HEK293 (cell line): ENCODE results near the gene PTGFRN.

ENCODE experiments used
- CTCF ChIA-PET: fragments of 350-600 bp; formaldehyde crosslinking; extraction: SDS; loops from one replicate; lab custom pipeline; 2021; ENCODE audit warnings: antibody characterized with exemption; lab: Yijun Ruan, JAX
- POLR2A ChIA-PET: fragments of 300-600 bp; formaldehyde crosslinking; extraction: SDS; loops from one replicate; lab custom pipeline; 2020; ENCODE audit warnings: antibody characterized with exemption, inconsistent platforms; lab: Yijun Ruan, JAX
- H3K27ac ChIP-seq: fragments of 200-500 bp; sonication (Bioruptor generic); 2 replicates; pipeline ENCODE4 v1.5.1; 2014; ENCODE audit warnings: low read depth, low read length, control low read depth, inconsistent platforms; ENCODE audit errors: extremely low read depth
- H3K36me3 ChIP-seq, 2 experiments: fragments of 200-500 bp in 1 of 2; sonication (Bioruptor generic) in 1 of 2; 1 replicate in 1 of 2; 2 replicates in 1 of 2; pipeline ENCODE4 v1.5.1; 2014 to 2017; ENCODE audit warnings: inconsistent platforms in 2 of 2, low read length in 2 of 2; ENCODE audit not compliant: control insufficient read depth in 2 of 2, insufficient read depth in 1 of 2
- H3K4me1 ChIP-seq: fragments of 200-500 bp; sonication (Bioruptor generic); 2 replicates; pipeline ENCODE4 v1.5.1; 2014; ENCODE audit warnings: mild to moderate bottlenecking, low read length, inconsistent platforms; ENCODE audit not compliant: control insufficient read depth, insufficient read depth
- H3K4me3 ChIP-seq: 2 replicates; pipeline ENCODE4 v1.5.1; 2011; ENCODE audit warnings: low read depth, mild to moderate bottlenecking, control low read depth, low read length, moderate library complexity
- H3K9me3 ChIP-seq: fragments of 200-500 bp; sonication (Bioruptor generic); 2 replicates; pipeline ENCODE4 v1.5.1; 2014; ENCODE audit warnings: low read depth, low read length, inconsistent platforms; ENCODE audit not compliant: control insufficient read depth, insufficient read depth
- BCL11A ChIP-seq: fragments of 450-650 bp; formaldehyde crosslinking; IDR thresholded peaks from 2 replicates; pipeline ENCODE4 v1.5.1; 2016; ENCODE audit warnings: low read depth, missing biosample characterization, missing genetic modification characterization
- SCRT2 ChIP-seq: fragments of 450-650 bp; formaldehyde crosslinking; IDR thresholded peaks from 2 replicates; pipeline ENCODE4 v1.5.1; 2016; ENCODE audit warnings: missing biosample characterization, missing genetic modification characterization
- SP3 ChIP-seq: fragments of 450-650 bp; formaldehyde crosslinking; IDR thresholded peaks from 2 replicates; pipeline ENCODE4 v1.5.1; 2016; ENCODE audit warnings: missing biosample characterization, missing genetic modification characterization
- SP7 ChIP-seq: fragments of 450-650 bp; formaldehyde crosslinking; IDR thresholded peaks from 2 replicates; pipeline ENCODE4 v1.5.1; 2016; ENCODE audit warnings: missing biosample characterization, missing genetic modification characterization
- ZBTB1 ChIP-seq: fragments of 450-650 bp; formaldehyde crosslinking; IDR thresholded peaks from 2 replicates; pipeline ENCODE4 v1.5.1; 2016; ENCODE audit warnings: missing biosample characterization, missing genetic modification characterization
- ZNF223 ChIP-seq: fragments of 450-650 bp; formaldehyde crosslinking; IDR thresholded peaks from 2 replicates; pipeline ENCODE4 v1.5.1; 2016; ENCODE audit warnings: missing biosample characterization, missing genetic modification characterization
- ZNF311 ChIP-seq: fragments of 450-650 bp; formaldehyde crosslinking; IDR thresholded peaks from 2 replicates; pipeline ENCODE4 v1.5.1; 2017; ENCODE audit warnings: missing biosample characterization, missing genetic modification characterization, borderline replicate concordance
- ZNF324 ChIP-seq: fragments of 450-650 bp; formaldehyde crosslinking; IDR thresholded peaks from 2 replicates; pipeline ENCODE4 v1.5.1; 2016; ENCODE audit warnings: missing biosample characterization, missing genetic modification characterization
- ZNF37A ChIP-seq: fragments of 450-650 bp; IDR thresholded peaks from 2 replicates; pipeline ENCODE4 v1.5.1; 2018; ENCODE audit warnings: missing biosample characterization, missing genetic modification characterization
- ZNF404 ChIP-seq: fragments of 450-650 bp; formaldehyde crosslinking; IDR thresholded peaks from 2 replicates; pipeline ENCODE4 v1.5.1; 2017; ENCODE audit warnings: missing biosample characterization, missing genetic modification characterization
- ZNF501 ChIP-seq: fragments of 450-650 bp; formaldehyde crosslinking; IDR thresholded peaks from 2 replicates; pipeline ENCODE4 v1.5.1; 2016; ENCODE audit warnings: missing biosample characterization, missing genetic modification characterization
- ZNF548 ChIP-seq: fragments of 450-650 bp; formaldehyde crosslinking; IDR thresholded peaks from 2 replicates; pipeline ENCODE4 v1.5.1; 2016; ENCODE audit warnings: missing biosample characterization, missing genetic modification characterization
- ZNF623 ChIP-seq: fragments of 450-650 bp; formaldehyde crosslinking; IDR thresholded peaks from 2 replicates; pipeline ENCODE4 v1.5.1; 2016; ENCODE audit warnings: missing biosample characterization, missing genetic modification characterization
- ZNF654 ChIP-seq: fragments of 450-650 bp; formaldehyde crosslinking; IDR thresholded peaks from 2 replicates; pipeline ENCODE4 v1.5.1; 2016; ENCODE audit warnings: low read depth, missing biosample characterization, missing genetic modification characterization
- ZNF701 ChIP-seq: fragments of 450-650 bp; formaldehyde crosslinking; IDR thresholded peaks from 2 replicates; pipeline ENCODE4 v1.5.1; 2016; ENCODE audit warnings: missing biosample characterization, missing genetic modification characterization
- ZNF76 ChIP-seq: fragments of 450-650 bp; formaldehyde crosslinking; IDR thresholded peaks from 2 replicates; pipeline ENCODE4; 2016; ENCODE audit warnings: low read depth, missing biosample characterization, missing genetic modification characterization, borderline replicate concordance
- ZNF768 ChIP-seq: fragments of 450-650 bp; formaldehyde crosslinking; IDR thresholded peaks from 2 replicates; pipeline ENCODE4 v1.5.1; 2018; ENCODE audit warnings: missing biosample characterization, mild to moderate bottlenecking, missing genetic modification characterization
- TF ChIP-seq, protein P1 (sequence below): IDR thresholded peaks from 2 replicates; pipeline ENCODE4 v1.6.1; 2011; ENCODE audit warnings: mild to moderate bottlenecking, low read depth, low read length, borderline replicate concordance
- TF ChIP-seq, protein P2 (sequence below): fragments of 450-650 bp; formaldehyde crosslinking; IDR thresholded peaks from 2 replicates; pipeline ENCODE4 v1.5.1; 2017; ENCODE audit warnings: missing biosample characterization, mild to moderate bottlenecking, missing genetic modification characterization, moderate library complexity
- TF ChIP-seq, protein P3 (sequence below): fragments of 450-650 bp; formaldehyde crosslinking; IDR thresholded peaks from 2 replicates; pipeline ENCODE4 v1.5.1; 2016; ENCODE audit warnings: missing biosample characterization, missing genetic modification characterization
- TF ChIP-seq, protein P4 (sequence below): fragments of 450-650 bp; formaldehyde crosslinking; IDR thresholded peaks from 2 replicates; pipeline ENCODE4 v1.5.0; 2017; ENCODE audit warnings: missing biosample characterization, missing genetic modification characterization, borderline replicate concordance
- TF ChIP-seq, protein P5 (sequence below): fragments of 450-650 bp; formaldehyde crosslinking; IDR thresholded peaks from 2 replicates; pipeline ENCODE4 v1.5.1; 2016; ENCODE audit warnings: missing biosample characterization, missing genetic modification characterization
- TF ChIP-seq, protein P6 (sequence below): fragments of 450-650 bp; formaldehyde crosslinking; IDR thresholded peaks from 2 replicates; pipeline ENCODE4 v1.5.1; 2016; ENCODE audit warnings: missing biosample characterization, missing genetic modification characterization

The PTGFRN gene

DNA sequence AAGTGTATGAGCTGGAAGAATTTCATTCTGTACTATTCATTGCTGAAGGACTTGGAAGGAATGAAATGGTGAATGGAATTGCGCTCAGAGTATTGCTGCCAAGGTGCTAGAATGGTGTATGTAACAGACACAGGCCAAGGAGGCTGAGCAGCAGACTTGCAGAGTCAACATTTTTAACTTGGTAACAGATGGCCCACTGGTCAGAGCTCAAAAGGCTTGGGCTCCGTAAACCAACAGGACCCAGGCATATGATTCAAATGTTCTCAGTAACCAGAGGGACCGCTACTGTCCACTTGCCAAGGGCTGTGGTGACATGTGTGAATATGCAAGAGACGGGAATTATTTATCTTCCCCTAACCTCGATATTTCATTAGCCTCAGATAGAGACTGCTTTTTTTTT lies 28.8 kb upstream of the PTGFRN start:
- CTCF ChIA-PET: interaction anchor here (0.5 to 4.1 kb wide), 7 partner anchors 27 to 311 kb away, joined by 3 to 23 read pairs (median 4); no protein-coding TSS in a partner anchor
- POLR2A ChIA-PET: interaction anchor here (0.7 kb wide), 1 partner anchor 27 kb away, joined by 3 read pairs; no protein-coding TSS in a partner anchor
- Histone ChIP-seq H3K36me3 (no peaks in the 10 kb centered on the region), H3K4me3 (no peak overlapping the region), H3K27ac (no peak overlapping the region), H3K4me1 (peaks cover 3% of the 10 kb centered on the region; the same call in 1 of the 2 replicates), H3K9me3 (no peaks in the 10 kb centered on the region)
- no peak for TF ChIP-seq SP7
- TF ChIP-seq, protein P1, sequence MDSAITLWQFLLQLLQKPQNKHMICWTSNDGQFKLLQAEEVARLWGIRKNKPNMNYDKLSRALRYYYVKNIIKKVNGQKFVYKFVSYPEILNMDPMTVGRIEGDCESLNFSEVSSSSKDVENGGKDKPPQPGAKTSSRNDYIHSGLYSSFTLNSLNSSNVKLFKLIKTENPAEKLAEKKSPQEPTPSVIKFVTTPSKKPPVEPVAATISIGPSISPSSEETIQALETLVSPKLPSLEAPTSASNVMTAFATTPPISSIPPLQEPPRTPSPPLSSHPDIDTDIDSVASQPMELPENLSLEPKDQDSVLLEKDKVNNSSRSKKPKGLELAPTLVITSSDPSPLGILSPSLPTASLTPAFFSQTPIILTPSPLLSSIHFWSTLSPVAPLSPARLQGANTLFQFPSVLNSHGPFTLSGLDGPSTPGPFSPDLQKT: no peak
- no peak for TF ChIP-seq SP3 (tag by site-specific recombination)
- no peak for TF ChIP-seq ZNF501
- TF ChIP-seq SCRT2 (tag by site-specific recombination): no peak
- TF ChIP-seq, protein P2, sequence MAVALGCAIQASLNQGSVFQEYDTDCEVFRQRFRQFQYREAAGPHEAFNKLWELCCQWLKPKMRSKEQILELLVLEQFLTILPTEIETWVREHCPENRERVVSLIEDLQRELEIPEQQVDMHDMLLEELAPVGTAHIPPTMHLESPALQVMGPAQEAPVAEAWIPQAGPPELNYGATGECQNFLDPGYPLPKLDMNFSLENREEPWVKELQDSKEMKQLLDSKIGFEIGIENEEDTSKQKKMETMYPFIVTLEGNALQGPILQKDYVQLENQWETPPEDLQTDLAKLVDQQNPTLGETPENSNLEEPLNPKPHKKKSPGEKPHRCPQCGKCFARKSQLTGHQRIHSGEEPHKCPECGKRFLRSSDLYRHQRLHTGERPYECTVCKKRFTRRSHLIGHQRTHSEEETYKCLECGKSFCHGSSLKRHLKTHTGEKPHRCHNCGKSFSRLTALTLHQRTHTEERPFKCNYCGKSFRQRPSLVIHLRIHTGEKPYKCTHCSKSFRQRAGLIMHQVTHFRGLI: no peak
- TF ChIP-seq, protein P3, sequence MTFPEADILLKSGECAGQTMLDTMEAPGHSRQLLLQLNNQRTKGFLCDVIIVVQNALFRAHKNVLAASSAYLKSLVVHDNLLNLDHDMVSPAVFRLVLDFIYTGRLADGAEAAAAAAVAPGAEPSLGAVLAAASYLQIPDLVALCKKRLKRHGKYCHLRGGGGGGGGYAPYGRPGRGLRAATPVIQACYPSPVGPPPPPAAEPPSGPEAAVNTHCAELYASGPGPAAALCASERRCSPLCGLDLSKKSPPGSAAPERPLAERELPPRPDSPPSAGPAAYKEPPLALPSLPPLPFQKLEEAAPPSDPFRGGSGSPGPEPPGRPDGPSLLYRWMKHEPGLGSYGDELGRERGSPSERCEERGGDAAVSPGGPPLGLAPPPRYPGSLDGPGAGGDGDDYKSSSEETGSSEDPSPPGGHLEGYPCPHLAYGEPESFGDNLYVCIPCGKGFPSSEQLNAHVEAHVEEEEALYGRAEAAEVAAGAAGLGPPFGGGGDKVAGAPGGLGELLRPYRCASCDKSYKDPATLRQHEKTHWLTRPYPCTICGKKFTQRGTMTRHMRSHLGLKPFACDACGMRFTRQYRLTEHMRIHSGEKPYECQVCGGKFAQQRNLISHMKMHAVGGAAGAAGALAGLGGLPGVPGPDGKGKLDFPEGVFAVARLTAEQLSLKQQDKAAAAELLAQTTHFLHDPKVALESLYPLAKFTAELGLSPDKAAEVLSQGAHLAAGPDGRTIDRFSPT (tag by site-specific recombination): no peak
- TF ChIP-seq ZNF548 (tag by site-specific recombination): no peak

DNA sequence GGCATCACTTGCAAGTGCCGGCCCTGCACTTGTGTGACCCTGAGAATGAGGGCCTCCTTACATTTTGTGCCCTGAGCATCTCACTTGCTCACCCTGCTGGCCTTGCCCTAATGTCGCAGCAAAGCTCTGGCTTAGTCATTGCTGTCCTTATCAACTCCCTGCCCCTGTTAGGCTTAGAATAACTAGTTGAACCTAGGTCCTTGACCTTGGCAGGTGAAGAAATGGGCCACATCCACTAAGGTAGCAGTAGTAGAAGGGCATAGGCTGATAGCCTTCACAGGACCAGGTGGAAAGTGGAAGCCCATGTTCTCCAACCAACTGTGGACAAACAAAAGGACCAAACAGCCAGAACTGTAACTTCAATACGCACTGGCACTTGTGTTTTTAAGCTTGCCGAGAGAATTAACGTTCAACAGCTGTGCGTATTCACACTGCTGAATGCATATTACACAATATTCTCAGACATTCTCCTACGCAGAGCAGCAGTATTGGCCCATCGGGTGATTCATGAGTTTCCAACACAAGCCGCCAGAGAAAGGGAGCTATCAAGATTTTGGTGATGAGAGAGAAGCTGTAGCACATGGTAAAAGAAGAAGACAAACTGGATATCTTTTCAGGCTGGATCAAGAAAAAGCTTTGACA lies 27.7 kb upstream of the PTGFRN start:
- no peaks in the 10 kb centered on the region for H3K9me3 ChIP-seq
- no peak overlapping the region for H3K4me3 ChIP-seq
- CTCF ChIA-PET: interaction anchor here (0.6 to 4.1 kb wide), 9 partner anchors 18 to 176 kb away, joined by 3 to 23 read pairs (median 6); no protein-coding TSS in a partner anchor
- POLR2A ChIA-PET: interaction anchor here (0.6 to 0.7 kb wide), 2 partner anchors 12 to 28 kb away, joined by 3 to 5 read pairs; no protein-coding TSS in a partner anchor
- TF ChIP-seq BCL11A (tag by site-specific recombination) (no peak), ZNF404 (tag by site-specific recombination) (no peak), ZNF654 (tag by site-specific recombination) (peak; percentile 34; the same call in 1 of the 2 replicates), ZNF37A (tag by site-specific recombination) (no peak), ZNF623 (tag by site-specific recombination) (no peak), ZNF701 (no peak), ZNF768 (tag by site-specific recombination) (no peak), ZNF311 (tag by site-specific recombination) (no peak), ZNF76 (tag by site-specific recombination) (no peak), ZBTB1 (tag by site-specific recombination) (no peak), ZNF324 (tag by site-specific recombination) (no peak), ZNF223 (tag by site-specific recombination) (no peak)
- TF ChIP-seq, protein P4, sequence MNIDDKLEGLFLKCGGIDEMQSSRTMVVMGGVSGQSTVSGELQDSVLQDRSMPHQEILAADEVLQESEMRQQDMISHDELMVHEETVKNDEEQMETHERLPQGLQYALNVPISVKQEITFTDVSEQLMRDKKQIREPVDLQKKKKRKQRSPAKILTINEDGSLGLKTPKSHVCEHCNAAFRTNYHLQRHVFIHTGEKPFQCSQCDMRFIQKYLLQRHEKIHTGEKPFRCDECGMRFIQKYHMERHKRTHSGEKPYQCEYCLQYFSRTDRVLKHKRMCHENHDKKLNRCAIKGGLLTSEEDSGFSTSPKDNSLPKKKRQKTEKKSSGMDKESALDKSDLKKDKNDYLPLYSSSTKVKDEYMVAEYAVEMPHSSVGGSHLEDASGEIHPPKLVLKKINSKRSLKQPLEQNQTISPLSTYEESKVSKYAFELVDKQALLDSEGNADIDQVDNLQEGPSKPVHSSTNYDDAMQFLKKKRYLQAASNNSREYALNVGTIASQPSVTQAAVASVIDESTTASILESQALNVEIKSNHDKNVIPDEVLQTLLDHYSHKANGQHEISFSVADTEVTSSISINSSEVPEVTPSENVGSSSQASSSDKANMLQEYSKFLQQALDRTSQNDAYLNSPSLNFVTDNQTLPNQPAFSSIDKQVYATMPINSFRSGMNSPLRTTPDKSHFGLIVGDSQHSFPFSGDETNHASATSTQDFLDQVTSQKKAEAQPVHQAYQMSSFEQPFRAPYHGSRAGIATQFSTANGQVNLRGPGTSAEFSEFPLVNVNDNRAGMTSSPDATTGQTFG (tag by site-specific recombination): no peak
- TF ChIP-seq, protein P5, sequence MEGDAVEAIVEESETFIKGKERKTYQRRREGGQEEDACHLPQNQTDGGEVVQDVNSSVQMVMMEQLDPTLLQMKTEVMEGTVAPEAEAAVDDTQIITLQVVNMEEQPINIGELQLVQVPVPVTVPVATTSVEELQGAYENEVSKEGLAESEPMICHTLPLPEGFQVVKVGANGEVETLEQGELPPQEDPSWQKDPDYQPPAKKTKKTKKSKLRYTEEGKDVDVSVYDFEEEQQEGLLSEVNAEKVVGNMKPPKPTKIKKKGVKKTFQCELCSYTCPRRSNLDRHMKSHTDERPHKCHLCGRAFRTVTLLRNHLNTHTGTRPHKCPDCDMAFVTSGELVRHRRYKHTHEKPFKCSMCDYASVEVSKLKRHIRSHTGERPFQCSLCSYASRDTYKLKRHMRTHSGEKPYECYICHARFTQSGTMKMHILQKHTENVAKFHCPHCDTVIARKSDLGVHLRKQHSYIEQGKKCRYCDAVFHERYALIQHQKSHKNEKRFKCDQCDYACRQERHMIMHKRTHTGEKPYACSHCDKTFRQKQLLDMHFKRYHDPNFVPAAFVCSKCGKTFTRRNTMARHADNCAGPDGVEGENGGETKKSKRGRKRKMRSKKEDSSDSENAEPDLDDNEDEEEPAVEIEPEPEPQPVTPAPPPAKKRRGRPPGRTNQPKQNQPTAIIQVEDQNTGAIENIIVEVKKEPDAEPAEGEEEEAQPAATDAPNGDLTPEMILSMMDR (tag by site-specific recombination): peak; percentile 49; the same call in 1 of the 2 replicates
- TF ChIP-seq, protein P6, sequence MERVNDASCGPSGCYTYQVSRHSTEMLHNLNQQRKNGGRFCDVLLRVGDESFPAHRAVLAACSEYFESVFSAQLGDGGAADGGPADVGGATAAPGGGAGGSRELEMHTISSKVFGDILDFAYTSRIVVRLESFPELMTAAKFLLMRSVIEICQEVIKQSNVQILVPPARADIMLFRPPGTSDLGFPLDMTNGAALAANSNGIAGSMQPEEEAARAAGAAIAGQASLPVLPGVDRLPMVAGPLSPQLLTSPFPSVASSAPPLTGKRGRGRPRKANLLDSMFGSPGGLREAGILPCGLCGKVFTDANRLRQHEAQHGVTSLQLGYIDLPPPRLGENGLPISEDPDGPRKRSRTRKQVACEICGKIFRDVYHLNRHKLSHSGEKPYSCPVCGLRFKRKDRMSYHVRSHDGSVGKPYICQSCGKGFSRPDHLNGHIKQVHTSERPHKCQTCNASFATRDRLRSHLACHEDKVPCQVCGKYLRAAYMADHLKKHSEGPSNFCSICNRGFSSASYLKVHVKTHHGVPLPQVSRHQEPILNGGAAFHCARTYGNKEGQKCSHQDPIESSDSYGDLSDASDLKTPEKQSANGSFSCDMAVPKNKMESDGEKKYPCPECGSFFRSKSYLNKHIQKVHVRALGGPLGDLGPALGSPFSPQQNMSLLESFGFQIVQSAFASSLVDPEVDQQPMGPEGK: no peak
- no peak overlapping the region for H3K27ac ChIP-seq
- no peaks in the 10 kb centered on the region for H3K36me3 ChIP-seq
- H3K4me1 ChIP-seq: peaks cover 3% of the 10 kb centered on the region; the same call in 1 of the 2 replicates
